Activated naive CD8-positive, alpha-beta T cell treated with anti-CD3 and anti-CD28 coated beads, Interleukin-2, amount 10 ng/mL, durations not matched to agents 7 days and 5 days (primary cell): ENCODE results near the gene TTC33. TPM values are rescaled to one million over a fixed set of nuclear protein-coding genes. Genes with fewer than 3 reads are reported as not detected.
"Not testable (repeated sequence)": the region's sequence is repeated elsewhere in the genome, so short reads cannot be mapped to it uniquely, and the experiment has no call there.

ENCODE experiments used
- ATAC-seq: fragments of 150-1000 bp; cut with Tn5 transposase; one replicate; pipeline ENCODE4 v1.10.0; 2021; ENCODE audit warnings: low read depth, moderate library complexity
- POLR2A ChIA-PET: fragments of 350-600 bp; sonication (Branson Sonifier 250); formaldehyde crosslinking; loops from one replicate; lab custom pipeline; 2021; ENCODE audit warnings: antibody characterized with exemption; lab: Charles Lee
- DNase-seq: peaks from one replicate; pipeline ENCODE4 v3.0.0; 2021
- H3K27ac Mint-ChIP-seq: one replicate; pipeline ENCODE4 v1.8.0; 2022; ENCODE audit warnings: mild to moderate bottlenecking, mixed read lengths
- H3K27me3 Mint-ChIP-seq: one replicate; pipeline ENCODE4 v1.8.0; 2022; ENCODE audit warnings: mild to moderate bottlenecking, moderate library complexity, mixed read lengths
- H3K36me3 Mint-ChIP-seq: one replicate; pipeline ENCODE4 v1.8.0; 2021; ENCODE audit warnings: mild to moderate bottlenecking, mixed read lengths
- H3K4me1 Mint-ChIP-seq: one replicate; pipeline ENCODE4 v1.8.0; 2021; ENCODE audit warnings: mixed read lengths
- H3K4me3 Mint-ChIP-seq: one replicate; pipeline ENCODE4 v1.8.0; 2022; ENCODE audit warnings: mild to moderate bottlenecking, moderate library complexity, mixed read lengths
- H3K9me3 Mint-ChIP-seq: one replicate; pipeline ENCODE4 v1.8.0; 2021; ENCODE audit warnings: mixed read lengths
- total RNA-seq, 2 experiments: library from RNA; stranded (reverse); gene quantifications; one replicate each; pipeline ENCODE4 v1.2.3, GENCODE V29; 2021

The TTC33 gene
- total RNA-seq, 2 experiments from 2014 or later, result 12.2 to 14.8 TPM

GRCh38 chr5:40790947-40791593 is 35.3 kb upstream of the TTC33 start:
- Mint-ChIP-seq H3K27me3 (no peaks in the 10 kb centered on the region), H3K27ac (no peak overlapping the region), H3K36me3 (peaks cover 44% of the 10 kb centered on the region), H3K4me3 (no peak overlapping the region), H3K4me1 (peaks cover 28% of the 10 kb centered on the region), H3K9me3 (peaks cover 6% of the 10 kb centered on the region)
- POLR2A ChIA-PET, result no interaction called here
- no peak for DNase-seq
- no peak for ATAC-seq

DNA sequence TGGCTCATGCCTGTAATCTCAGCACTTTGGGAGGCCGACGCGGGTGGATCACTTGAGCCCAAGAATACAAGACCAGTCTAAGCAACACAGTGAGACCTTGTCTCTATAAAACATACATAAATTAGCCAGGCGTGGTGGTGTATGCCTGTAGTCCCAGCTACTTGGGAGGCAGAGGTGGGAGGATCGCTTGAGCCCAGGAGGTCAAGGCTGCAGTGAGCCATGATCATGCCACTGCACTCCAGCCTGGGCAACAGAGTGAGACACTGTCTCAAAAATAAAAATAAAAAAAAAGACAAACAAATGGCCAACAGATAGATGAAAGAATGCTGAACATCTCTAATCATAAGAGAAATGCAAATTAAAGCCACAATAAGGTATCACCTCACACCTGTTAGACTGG is 33.2 kb upstream of the TTC33 start:
- Mint-ChIP-seq H3K36me3 (peaks cover 28% of the 10 kb centered on the region), H3K4me1 (peaks cover 18% of the 10 kb centered on the region)
- H3K27ac Mint-ChIP-seq, H3K4me3 Mint-ChIP-seq, H3K27me3 Mint-ChIP-seq, ATAC-seq, H3K9me3 Mint-ChIP-seq, DNase-seq, POLR2A ChIA-PET: not testable (repeated sequence)

- no peak overlapping the region for H3K4me3 Mint-ChIP-seq
- POLR2A ChIA-PET, result no interaction called here
Observed at GRCh38 chr5:40787986-40788385, 32.2 kb upstream of the TTC33 start.

DNA sequence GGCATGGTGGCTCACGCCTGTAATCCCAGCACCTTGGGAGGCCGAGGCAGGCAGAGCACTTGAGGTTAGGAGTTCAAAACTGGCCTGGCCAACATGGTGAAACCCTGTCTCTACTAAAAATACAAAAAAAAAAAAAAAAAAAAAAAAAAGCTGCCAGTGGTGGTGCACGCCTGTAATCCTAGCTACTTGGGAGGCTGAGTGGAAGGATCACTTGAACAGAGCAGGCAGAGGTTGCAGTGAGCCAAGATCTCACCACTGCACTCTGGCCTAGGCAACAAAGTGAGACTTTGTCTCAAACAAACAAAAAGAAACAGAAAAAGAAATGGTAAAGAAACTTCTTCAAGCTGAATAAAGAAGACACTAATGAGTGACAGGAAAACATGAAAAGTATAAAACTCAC is 30.9 kb upstream of the TTC33 start:
- not testable (repeated sequence) for H3K27ac Mint-ChIP-seq, H3K4me3 Mint-ChIP-seq, DNase-seq, H3K9me3 Mint-ChIP-seq, H3K27me3 Mint-ChIP-seq, ATAC-seq
- H3K36me3 Mint-ChIP-seq, result peaks cover 31% of the 10 kb centered on the region
- peaks cover 15% of the 10 kb centered on the region for H3K4me1 Mint-ChIP-seq
- POLR2A ChIA-PET, result interaction anchor here (0.6 kb wide), 1 partner anchor 11 kb away, joined by 3 read pairs; no protein-coding TSS in a partner anchor

More at GRCh38 chr5:40787986-40788385, 32.2 kb upstream of the TTC33 start:
- Mint-ChIP-seq H3K27ac (no peak overlapping the region), H3K36me3 (peaks cover 28% of the 10 kb centered on the region), H3K4me1 (peaks cover 13% of the 10 kb centered on the region), H3K27me3 (no peaks in the 10 kb centered on the region), H3K9me3 (peaks cover 6% of the 10 kb centered on the region)
- DNase-seq (no peak), ATAC-seq (no peak)

DNA sequence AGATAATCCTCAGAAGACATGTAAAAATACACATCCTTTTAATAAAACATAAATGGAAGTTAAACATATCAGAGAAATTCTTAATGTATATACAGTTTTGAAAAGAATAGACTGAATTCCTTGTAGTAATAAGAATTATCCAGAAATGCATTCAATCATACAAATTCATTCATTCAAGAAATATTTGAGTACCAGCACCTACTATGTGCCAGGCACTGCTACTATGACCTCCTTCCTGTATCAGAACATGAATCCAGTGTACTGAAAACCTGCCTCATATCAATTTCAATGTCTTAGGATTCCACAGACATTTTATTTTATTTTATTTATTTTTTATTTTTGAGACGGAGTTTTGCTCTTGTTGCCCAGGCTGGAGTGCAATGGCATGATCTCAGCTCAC is 29.2 kb upstream of the TTC33 start:
- no peak overlapping the region for H3K4me3 Mint-ChIP-seq
- no peaks in the 10 kb centered on the region for H3K27me3 Mint-ChIP-seq
- H3K9me3 Mint-ChIP-seq, result peaks cover 6% of the 10 kb centered on the region
- peaks cover 29% of the 10 kb centered on the region for H3K36me3 Mint-ChIP-seq
- H3K27ac Mint-ChIP-seq, result no peak overlapping the region
- ATAC-seq (no peak), DNase-seq (no peak)
- peaks cover 13% of the 10 kb centered on the region for H3K4me1 Mint-ChIP-seq
- POLR2A ChIA-PET, result no interaction called here

GRCh38 chr5:40784027-40784653 is 28.4 kb upstream of the TTC33 start:
- Mint-ChIP-seq H3K4me1 (peaks cover 13% of the 10 kb centered on the region), H3K4me3 (no peak overlapping the region), H3K36me3 (peaks cover 28% of the 10 kb centered on the region), H3K27me3 (no peaks in the 10 kb centered on the region), H3K27ac (no peak overlapping the region), H3K9me3 (peaks cover 6% of the 10 kb centered on the region)
- no peak for ATAC-seq
- POLR2A ChIA-PET, result no interaction called here
- DNase-seq, result no peak

DNA sequence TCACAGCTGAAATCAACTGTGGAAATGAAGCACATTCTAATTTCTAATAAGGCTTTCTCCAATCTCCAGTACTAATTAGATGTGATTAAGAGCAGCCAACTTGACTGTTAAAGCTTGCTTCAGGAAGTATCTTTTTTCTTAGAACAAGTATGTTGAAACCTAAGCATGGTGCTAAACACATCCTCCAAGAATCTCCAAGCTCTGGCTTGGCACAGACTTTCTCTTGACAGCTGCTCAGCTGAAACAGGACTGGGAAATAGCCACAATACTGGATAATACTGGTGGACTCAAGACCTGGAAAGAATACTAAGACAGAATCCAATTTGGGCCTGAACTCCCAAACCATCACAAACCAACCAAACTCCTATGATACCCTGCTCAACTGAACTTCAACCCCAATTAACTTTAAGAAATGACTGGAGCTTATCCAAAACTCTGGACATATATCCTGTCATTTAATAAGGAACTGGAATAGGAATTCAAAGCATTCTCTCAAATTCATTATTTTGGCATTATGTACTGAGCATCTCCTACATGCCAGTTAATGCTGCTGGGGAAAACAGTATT is 26.2 kb upstream of the TTC33 start:
- Mint-ChIP-seq H3K27me3 (no peaks in the 10 kb centered on the region), H3K27ac (no peak overlapping the region), H3K4me3 (no peak overlapping the region), H3K4me1 (peaks cover 13% of the 10 kb centered on the region), H3K9me3 (peaks cover 1% of the 10 kb centered on the region), H3K36me3 (peaks cover 10% of the 10 kb centered on the region)
- POLR2A ChIA-PET, result no interaction called here
- ATAC-seq (no peak), DNase-seq (no peak)

DNA sequence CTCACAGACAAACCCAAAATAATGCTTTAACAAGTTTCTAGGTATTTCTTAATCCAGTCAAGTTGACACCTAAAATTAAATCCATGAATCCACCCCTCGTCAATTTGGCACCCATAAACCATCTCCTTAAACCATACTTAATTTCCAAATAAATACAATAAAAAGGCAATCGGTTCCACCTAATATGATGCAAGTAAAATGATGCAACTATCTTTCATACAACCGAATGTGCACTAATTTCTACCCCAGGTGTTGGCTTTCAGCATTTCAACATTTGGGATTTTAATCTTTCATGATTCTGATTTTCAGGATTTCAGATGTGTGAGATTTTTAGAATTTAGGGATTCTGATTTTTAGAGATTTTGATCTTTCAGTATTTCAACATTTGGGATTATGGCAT is 25.1 kb upstream of the TTC33 start:
- POLR2A ChIA-PET, result no interaction called here
- no peak for ATAC-seq
- H3K36me3 Mint-ChIP-seq, result peaks cover 15% of the 10 kb centered on the region
- no peak overlapping the region for H3K4me3 Mint-ChIP-seq
- H3K9me3 Mint-ChIP-seq, result no peaks in the 10 kb centered on the region
- no peak for DNase-seq
- peaks cover 21% of the 10 kb centered on the region for H3K4me1 Mint-ChIP-seq
- H3K27ac Mint-ChIP-seq, result no peak overlapping the region
- H3K27me3 Mint-ChIP-seq, result no peaks in the 10 kb centered on the region

DNA sequence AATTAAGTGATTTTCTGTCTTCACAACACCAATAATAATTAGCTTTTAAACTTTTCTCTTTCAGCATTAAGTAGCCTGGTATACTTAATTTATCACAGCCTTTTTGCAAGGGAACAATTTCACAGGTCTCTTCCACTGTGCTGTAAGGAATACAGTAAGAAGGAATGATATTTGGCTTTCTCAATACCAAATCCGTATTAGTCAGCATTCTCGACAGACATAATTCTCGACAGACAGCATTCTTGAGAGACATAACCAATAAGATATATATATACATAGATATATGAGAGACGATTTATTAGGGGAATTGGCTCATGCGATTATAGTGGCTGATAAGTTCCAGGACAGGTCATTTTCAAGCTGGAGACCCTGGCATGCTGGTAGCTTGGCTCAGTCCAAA is 24.4 kb upstream of the TTC33 start:
- Mint-ChIP-seq H3K4me3 (no peak overlapping the region), H3K27ac (no peak overlapping the region), H3K27me3 (no peaks in the 10 kb centered on the region), H3K4me1 (peaks cover 18% of the 10 kb centered on the region), H3K9me3 (no peaks in the 10 kb centered on the region), H3K36me3 (peaks cover 15% of the 10 kb centered on the region)
- ATAC-seq (no peak), DNase-seq (no peak)
- POLR2A ChIA-PET, result no interaction called here

- POLR2A ChIA-PET, result no interaction called here
- peaks cover 15% of the 10 kb centered on the region for H3K36me3 Mint-ChIP-seq
- ATAC-seq, result no peak
- no peaks in the 10 kb centered on the region for H3K27me3 Mint-ChIP-seq
- H3K27ac Mint-ChIP-seq, result no peak overlapping the region
- no peaks in the 10 kb centered on the region for H3K9me3 Mint-ChIP-seq
- peaks cover 18% of the 10 kb centered on the region for H3K4me1 Mint-ChIP-seq
- no peak overlapping the region for H3K4me3 Mint-ChIP-seq
- DNase-seq, result no peak
Observed at GRCh38 chr5:40779561-40779960, 23.8 kb upstream of the TTC33 start.

- Mint-ChIP-seq H3K27ac (no peak overlapping the region), H3K4me3 (no peak overlapping the region), H3K9me3 (no peaks in the 10 kb centered on the region), H3K36me3 (peaks cover 18% of the 10 kb centered on the region), H3K4me1 (peaks cover 13% of the 10 kb centered on the region), H3K27me3 (no peaks in the 10 kb centered on the region)
- no peak for ATAC-seq
- POLR2A ChIA-PET, result no interaction called here
- no peak for DNase-seq
Observed at GRCh38 chr5:40778133-40778532, 22.4 kb upstream of the TTC33 start.

GRCh38 chr5:40776658-40776977 is 20.9 kb upstream of the TTC33 start:
- Mint-ChIP-seq H3K9me3 (no peaks in the 10 kb centered on the region), H3K27me3 (no peaks in the 10 kb centered on the region), H3K27ac (no peak overlapping the region), H3K36me3 (peaks cover 14% of the 10 kb centered on the region), H3K4me3 (no peak overlapping the region), H3K4me1 (peaks cover 9% of the 10 kb centered on the region)
- no peak for DNase-seq
- POLR2A ChIA-PET, result no interaction called here
- ATAC-seq, result no peak

DNA sequence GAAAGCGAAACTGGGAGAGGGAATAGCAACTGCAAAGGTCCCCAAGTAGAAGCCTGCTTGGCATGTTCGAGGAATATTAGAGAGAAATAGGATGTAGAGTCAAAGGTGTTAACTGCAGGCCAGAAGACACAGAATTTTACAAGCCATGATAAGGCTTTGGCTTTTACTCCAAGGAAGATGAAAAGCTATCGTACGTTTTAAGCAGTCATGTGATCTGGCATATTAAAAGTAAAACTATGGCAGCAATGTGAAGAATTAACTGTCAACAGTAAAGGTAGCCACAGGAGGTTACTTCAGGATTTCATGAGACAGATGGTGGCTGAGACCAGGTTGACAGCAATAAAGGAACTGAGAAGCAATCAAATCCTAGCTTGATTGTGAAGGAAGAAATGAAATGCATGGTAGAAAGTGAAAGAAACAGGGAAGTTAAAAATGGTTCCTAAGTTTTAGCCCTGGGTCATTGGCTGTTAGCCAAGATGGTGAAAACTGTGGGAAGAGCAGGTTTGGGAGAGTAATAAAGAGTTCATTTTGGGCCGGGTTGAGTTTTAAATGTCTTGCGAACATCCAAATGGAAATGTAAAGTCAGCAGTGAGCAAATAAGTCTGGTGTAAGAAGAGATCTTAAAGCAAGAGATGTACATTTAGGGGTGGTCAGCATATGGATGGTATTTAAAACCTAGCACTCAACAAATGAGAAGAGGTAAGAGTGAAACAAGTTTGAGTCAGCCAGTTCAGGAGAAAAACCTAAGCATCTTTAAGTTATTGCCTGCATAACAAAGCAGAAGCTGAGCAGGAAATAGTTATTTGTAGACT is 20.3 kb upstream of the TTC33 start:
- no peak overlapping the region for H3K4me3 Mint-ChIP-seq
- ATAC-seq (no peak), DNase-seq (no peak)
- POLR2A ChIA-PET, result interaction anchor here (0.6 to 1.4 kb wide), 2 partner anchors 11 to 50 kb away, joined by 3 read pairs; no protein-coding TSS in a partner anchor
- H3K27ac Mint-ChIP-seq, result peak overlapping the region; percentile 35
- no peaks in the 10 kb centered on the region for H3K27me3 Mint-ChIP-seq
- peaks cover 14% of the 10 kb centered on the region for H3K36me3 Mint-ChIP-seq
- H3K4me1 Mint-ChIP-seq, result peaks cover 9% of the 10 kb centered on the region
- no peaks in the 10 kb centered on the region for H3K9me3 Mint-ChIP-seq
